A673 (cell line): ENCODE measurements around the gene KRR1. TPM values are rescaled to one million over a fixed set of nuclear protein-coding genes. Genes with fewer than 3 reads are reported as not detected.
A peak's percentile ranks its signal among the peaks of the same experiment; 100 is the strongest.

Experiments used
- BruUV-seq: library from RNA; stranded (reverse); fragments of 400-500 nt; replicated peaks from 2 replicates; lab custom pipeline; 2021; lab: Mats Ljungman, UMichigan
- CTCF ChIA-PET: fragments of 300-600 bp; sonication (Branson Sonifier 250); formaldehyde crosslinking; loops from one replicate; lab custom pipeline; 2022; ENCODE audit warnings: antibody characterized with exemption; lab: Charles Lee
- POLR2A ChIA-PET: fragments of 300-600 bp; sonication (Branson Sonifier 250); formaldehyde crosslinking; loops from one replicate; lab custom pipeline; 2022; ENCODE audit warnings: antibody characterized with exemption; ENCODE audit not compliant: low non-redundant PET; lab: Charles Lee
- DNase-seq: peaks from one replicate; pipeline ENCODE4 v3.0.0-alpha.2; 2015; ENCODE audit warnings: low spot score
- H3K27ac ChIP-seq: fragments of 200-600 bp; sonication (generic); 2 replicates; pipeline ENCODE4 v1.5.1; 2016; ENCODE audit warnings: mixed run types, low read depth, mild to moderate bottlenecking, mixed read lengths, antibody characterized with exemption, low read length; ENCODE audit not compliant: poor library complexity, severe bottlenecking
- H3K27me3 ChIP-seq: fragments of 200-600 bp; sonication (generic); replicated peaks from 2 replicates; pipeline ENCODE4 v1.6.1; 2017; ENCODE audit warnings: mixed run types, low read depth, mild to moderate bottlenecking, mixed read lengths, antibody characterized with exemption, low read length; ENCODE audit not compliant: insufficient read depth, poor library complexity
- H3K36me3 ChIP-seq: fragments of 200-600 bp; sonication (generic); 2 replicates; pipeline ENCODE4 v1.6.1; 2016; ENCODE audit warnings: mixed run types, mild to moderate bottlenecking, mixed read lengths, antibody characterized with exemption, low read length; ENCODE audit not compliant: insufficient read depth, poor library complexity, severe bottlenecking
- H3K4me1 ChIP-seq: fragments of 200-600 bp; sonication (generic); 2 replicates; pipeline ENCODE4 v1.6.1; 2017; ENCODE audit warnings: mixed run types, mild to moderate bottlenecking, mixed read lengths, antibody characterized with exemption, low read length; ENCODE audit not compliant: insufficient read depth, poor library complexity, severe bottlenecking
- H3K4me3 ChIP-seq: fragments of 200-600 bp; sonication (generic); 2 replicates; pipeline ENCODE4 v1.5.1; 2016; ENCODE audit warnings: low read depth, mixed run types, mild to moderate bottlenecking, mixed read lengths, low read length; ENCODE audit not compliant: poor library complexity, severe bottlenecking
- H3K9me3 ChIP-seq: fragments of 200-600 bp; sonication (generic); 2 replicates; pipeline ENCODE4 v1.6.1; 2016; ENCODE audit warnings: mixed run types, low read depth, mild to moderate bottlenecking, mixed read lengths, antibody characterized with exemption, low read length; ENCODE audit not compliant: poor library complexity, severe bottlenecking
- EZH2 ChIP-seq: fragments of 200-600 bp; sonication (generic); IDR thresholded peaks from 2 replicates; pipeline ENCODE4 v1.6.1; 2017; ENCODE audit warnings: borderline replicate concordance, low read depth, mild to moderate bottlenecking, mixed read lengths, antibody characterized with exemption, low read length; ENCODE audit not compliant: poor library complexity, severe bottlenecking
- intact Hi-C: fragments of 100-400 bp; cut with micrococcal nuclease; formaldehyde crosslinking; loops from one replicate; pipeline ENCODE4 v1.10.0; 2022; ENCODE audit not compliant: unreplicated experiment
- total RNA-seq: library from RNA; stranded (reverse); gene quantifications from 2 replicates; pipeline ENCODE4 v1.2.3, GENCODE V29; 2021
- TF ChIP-seq, protein P1 (sequence below): fragments of 300-800, 200-600 bp; sonication (generic); conservative IDR thresholded peaks from 2 replicates; pipeline ENCODE4 v1.5.1; 2017; ENCODE audit warnings: low read depth, mild to moderate bottlenecking, antibody characterized with exemption, low read length, moderate library complexity, mixed read lengths

KRR1 gene
- total RNA-seq, 1 experiment from 2014 or later, result 85.9 TPM

DNA sequence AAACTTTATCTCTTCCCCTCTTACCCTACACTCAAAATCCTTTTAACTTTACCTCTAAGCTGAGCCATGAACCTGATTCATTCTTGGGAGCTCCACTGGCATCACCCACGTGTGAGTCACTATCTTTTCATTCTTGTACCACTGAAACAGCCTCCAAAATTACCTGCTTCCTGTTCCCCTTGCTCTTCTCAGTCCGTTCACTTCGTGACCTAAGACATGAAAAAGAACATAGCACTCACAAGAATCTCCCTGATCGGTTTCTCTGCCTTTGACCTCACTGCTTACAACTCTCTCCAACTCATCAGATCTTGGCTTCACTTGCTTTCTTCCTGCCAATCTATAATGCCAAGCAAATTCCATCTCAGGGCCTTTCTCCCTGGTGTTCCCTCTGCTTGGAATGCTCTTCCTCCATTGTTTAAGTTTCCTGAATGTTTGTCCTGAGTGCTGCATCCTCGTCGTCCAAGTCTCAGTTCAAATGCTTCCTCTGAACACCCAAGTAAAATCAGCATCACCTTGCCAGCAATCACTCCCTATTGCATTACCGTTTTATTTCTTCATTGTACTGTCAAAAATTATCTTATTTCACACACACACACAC, 21.7 kb downstream of the KRR1 start:
- TF ChIP-seq, protein P1, sequence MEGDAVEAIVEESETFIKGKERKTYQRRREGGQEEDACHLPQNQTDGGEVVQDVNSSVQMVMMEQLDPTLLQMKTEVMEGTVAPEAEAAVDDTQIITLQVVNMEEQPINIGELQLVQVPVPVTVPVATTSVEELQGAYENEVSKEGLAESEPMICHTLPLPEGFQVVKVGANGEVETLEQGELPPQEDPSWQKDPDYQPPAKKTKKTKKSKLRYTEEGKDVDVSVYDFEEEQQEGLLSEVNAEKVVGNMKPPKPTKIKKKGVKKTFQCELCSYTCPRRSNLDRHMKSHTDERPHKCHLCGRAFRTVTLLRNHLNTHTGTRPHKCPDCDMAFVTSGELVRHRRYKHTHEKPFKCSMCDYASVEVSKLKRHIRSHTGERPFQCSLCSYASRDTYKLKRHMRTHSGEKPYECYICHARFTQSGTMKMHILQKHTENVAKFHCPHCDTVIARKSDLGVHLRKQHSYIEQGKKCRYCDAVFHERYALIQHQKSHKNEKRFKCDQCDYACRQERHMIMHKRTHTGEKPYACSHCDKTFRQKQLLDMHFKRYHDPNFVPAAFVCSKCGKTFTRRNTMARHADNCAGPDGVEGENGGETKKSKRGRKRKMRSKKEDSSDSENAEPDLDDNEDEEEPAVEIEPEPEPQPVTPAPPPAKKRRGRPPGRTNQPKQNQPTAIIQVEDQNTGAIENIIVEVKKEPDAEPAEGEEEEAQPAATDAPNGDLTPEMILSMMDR, result no peak
- TF ChIP-seq EZH2, result no peak
- H3K4me3 ChIP-seq, result no peak overlapping the region
- H3K27ac ChIP-seq, result no peak overlapping the region
- no peaks in the 10 kb centered on the region for H3K9me3 ChIP-seq
- H3K27me3 ChIP-seq, result no peaks in the 10 kb centered on the region
- peaks cover 15% of the 10 kb centered on the region for H3K4me1 ChIP-seq
- ChIA-PET POLR2A (no interaction called here), CTCF (no interaction called here)
- BruUV-seq, result no TSS peak
- intact Hi-C loops, result loop anchor here (10.0 kb wide), 1 partner anchor 805 kb away; no protein-coding TSS in a partner anchor
- DNase-seq, result no peak
- H3K36me3 ChIP-seq, result no peaks in the 10 kb centered on the region

DNA sequence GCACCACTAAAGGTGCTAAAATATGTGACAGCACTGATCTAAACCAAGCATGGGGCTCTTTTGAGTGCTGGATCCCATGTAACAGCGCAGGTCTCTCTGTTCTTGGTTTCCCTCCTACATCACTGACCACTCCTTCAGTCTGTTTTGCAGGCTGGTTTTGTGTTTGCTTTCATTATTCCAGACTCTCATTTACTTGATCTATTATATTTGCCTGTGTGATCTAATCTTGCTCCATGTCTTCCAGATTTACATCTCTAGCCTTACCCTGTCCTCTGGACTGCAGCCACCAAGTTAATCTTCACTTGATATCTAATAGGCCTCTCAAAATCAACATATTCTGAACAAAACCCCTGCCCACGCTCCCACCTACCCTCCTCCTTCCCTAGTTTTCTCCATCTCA, 22.2 kb downstream of the KRR1 start:
- H3K9me3 ChIP-seq, result no peaks in the 10 kb centered on the region
- no TSS peak for BruUV-seq
- H3K27me3 ChIP-seq, result no peaks in the 10 kb centered on the region
- H3K4me1 ChIP-seq, result peaks cover 15% of the 10 kb centered on the region
- ChIA-PET CTCF (no interaction called here), POLR2A (no interaction called here)
- TF ChIP-seq EZH2, result no peak
- TF ChIP-seq, protein P1, result no peak
- no peaks in the 10 kb centered on the region for H3K36me3 ChIP-seq
- intact Hi-C loops, result loop anchor here (10.0 kb wide), 1 partner anchor 804 kb away; no protein-coding TSS in a partner anchor
- no peak overlapping the region for H3K4me3 ChIP-seq
- H3K27ac ChIP-seq, result no peak overlapping the region
- no peak for DNase-seq

DNA sequence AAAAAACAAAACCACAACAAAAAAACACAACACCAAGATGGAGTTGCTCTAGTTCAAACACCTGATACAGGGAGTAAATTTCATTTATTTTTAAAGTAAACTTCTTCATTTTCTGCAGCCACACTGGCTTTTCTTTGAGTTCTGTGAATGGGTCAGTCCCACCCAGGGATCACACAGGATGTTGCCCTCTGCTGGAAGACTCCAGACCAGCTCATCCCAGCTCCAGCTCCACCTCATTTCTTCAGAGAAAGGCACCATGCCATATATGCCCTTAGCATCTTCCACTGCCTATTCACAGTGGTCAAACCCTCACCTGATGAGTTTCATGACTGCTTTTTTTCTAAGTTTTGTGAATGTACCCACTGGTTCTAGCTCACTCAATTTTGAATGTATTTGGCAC, 22.9 kb downstream of the KRR1 start:
- Histone ChIP-seq H3K36me3 (no peaks in the 10 kb centered on the region), H3K9me3 (no peaks in the 10 kb centered on the region), H3K4me1 (peaks cover 15% of the 10 kb centered on the region), H3K27ac (no peak overlapping the region), H3K4me3 (no peak overlapping the region), H3K27me3 (no peaks in the 10 kb centered on the region)
- ChIA-PET POLR2A (no interaction called here), CTCF (no interaction called here)
- intact Hi-C loops, result loop anchor here (10.0 kb wide), 1 partner anchor 804 kb away; no protein-coding TSS in a partner anchor
- DNase-seq, result no peak
- no TSS peak for BruUV-seq
- no peak for TF ChIP-seq EZH2
- TF ChIP-seq, protein P1, result peak; percentile 39
